Subcutaneous abdominal adipose tissue (tissue), 5 donors: ENCODE measurements around the gene SERP2.
A peak's percentile ranks its signal among the peaks of the same experiment; 100 is the strongest.

ENCODE experiments used
- H3K27ac ChIP-seq: one replicate; pipeline ENCODE4 v1.7.0; 2013; ENCODE audit warnings: low read depth, mild to moderate bottlenecking, inconsistent platforms, low read length, moderate library complexity
- H3K27me3 ChIP-seq, 5 donors: one replicate each; pipeline ENCODE4 v1.7.0; 2013; ENCODE audit warnings: low read length in 5 of 5, inconsistent platforms in 1 of 5; ENCODE audit not compliant: control insufficient read depth in 5 of 5, insufficient read depth in 4 of 5
- H3K36me3 ChIP-seq, 5 donors: one replicate each; pipeline ENCODE4 v1.7.0; 2013; ENCODE audit warnings: low read length in 5 of 5; ENCODE audit not compliant: control insufficient read depth in 5 of 5, insufficient read depth in 5 of 5
- H3K4me1 ChIP-seq, 5 donors: one replicate each; pipeline ENCODE4 v1.7.0; 2013; ENCODE audit warnings: low read length in 5 of 5, mild to moderate bottlenecking in 3 of 5, moderate library complexity in 1 of 5; ENCODE audit not compliant: control insufficient read depth in 5 of 5, insufficient read depth in 5 of 5
- H3K4me3 ChIP-seq, 5 donors: one replicate each; pipeline ENCODE4 v1.7.0; 2013; ENCODE audit warnings: low read length in 5 of 5, low read depth in 1 of 5
- H3K9ac ChIP-seq, 5 donors: one replicate each; pipeline ENCODE4 v1.7.0; 2013; ENCODE audit warnings: low read length in 5 of 5, mild to moderate bottlenecking in 4 of 5, moderate library complexity in 3 of 5
- H3K9me3 ChIP-seq, 5 donors: one replicate each; pipeline ENCODE4 v1.7.0; 2013; ENCODE audit warnings: low read length in 5 of 5; ENCODE audit not compliant: control insufficient read depth in 5 of 5
- donor health status: healthy.
- donor health status: healthy.
- donor health status: healthy.
- donor health status: healthy.
- donor health status: healthy.

Gene SERP2

GRCh38 chr13:44436589-44437337 lies 63.1 kb downstream of the SERP2 start:
- peak overlapping the region; percentile 89 for H3K27ac ChIP-seq
- H3K4me1 ChIP-seq = peaks cover 5 to 40% (median 32%) of the 10 kb centered on the region in 5 donors
- peak overlapping the region; percentile 80 to 93 (median 87) for H3K4me3 ChIP-seq
- H3K9me3 ChIP-seq = no peaks in the 10 kb centered on the region
- H3K36me3 ChIP-seq = peaks cover 5 to 16% (median 14%) of the 10 kb centered on the region in 5 donors
- peak overlapping the region; percentile 77 to 88 (median 87) for H3K9ac ChIP-seq
- H3K27me3 ChIP-seq = no peaks in the 10 kb centered on the region

GRCh38 chr13:44437356-44438233 lies 64.0 kb downstream of the SERP2 start:
- Histone ChIP-seq H3K27ac (peak overlapping the region; percentile 79), H3K9ac (peak overlapping the region in 4 of 5 donors; percentile 4 to 73 (median 68)), H3K36me3 (peaks cover 5 to 16% (median 14%) of the 10 kb centered on the region in 5 donors), H3K4me1 (peaks cover 5 to 40% (median 32%) of the 10 kb centered on the region in 5 donors), H3K4me3 (peak overlapping the region; percentile 68 to 92 (median 73)), H3K27me3 (no peaks in the 10 kb centered on the region), H3K9me3 (no peaks in the 10 kb centered on the region)

GRCh38 chr13:44438234-44438579 lies 64.6 kb downstream of the SERP2 start:
- H3K9ac ChIP-seq = no peak overlapping the region
- H3K4me1 ChIP-seq = peaks cover 5 to 40% (median 29%) of the 10 kb centered on the region in 5 donors
- no peak overlapping the region for H3K27ac ChIP-seq
- H3K4me3 ChIP-seq = no peak overlapping the region
- no peaks in the 10 kb centered on the region for H3K27me3 ChIP-seq
- H3K9me3 ChIP-seq = no peaks in the 10 kb centered on the region
- peaks cover 3 to 15% (median 11%) of the 10 kb centered on the region in 5 donors for H3K36me3 ChIP-seq

GRCh38 chr13:44439452-44440024 lies 65.9 kb downstream of the SERP2 start:
- no peak overlapping the region for H3K27ac ChIP-seq

GRCh38 chr13:44440046-44440608 lies 66.5 kb downstream of the SERP2 start:
- Histone ChIP-seq H3K9me3 (no peaks in the 10 kb centered on the region), H3K36me3 (no peaks in the 10 kb centered on the region), H3K27me3 (no peaks in the 10 kb centered on the region), H3K9ac (no peak overlapping the region), H3K4me1 (peaks cover 3 to 23% (median 16%) of the 10 kb centered on the region in 5 donors), H3K4me3 (no peak overlapping the region), H3K27ac (no peak overlapping the region)

More at GRCh38 chr13:44439452-44440024, 65.9 kb downstream of the SERP2 start:
- H3K4me1 ChIP-seq = peaks cover 3 to 28% (median 20%) of the 10 kb centered on the region in 5 donors
- no peaks in the 10 kb centered on the region for H3K9me3 ChIP-seq
- no peaks in the 10 kb centered on the region for H3K27me3 ChIP-seq
- H3K4me3 ChIP-seq = no peak overlapping the region
- peaks cover 0 to 2% (median 0%) of the 10 kb centered on the region in 5 donors for H3K36me3 ChIP-seq
- H3K9ac ChIP-seq = no peak overlapping the region
